HG03103 (cell line): ENCODE measurements around the gene MPPE1.
A peak's percentile ranks its signal among the peaks of the same experiment; 100 is the strongest.
"Not testable (repeated sequence)": the region's sequence is repeated elsewhere in the genome, so short reads cannot be mapped to it uniquely, and the experiment has no call there.

Source experiments
- ATAC-seq: cut with Tn5 transposase; IDR thresholded peaks from one replicate; pipeline ENCODE4 v1.9.1; 2021; ENCODE audit warnings: low read depth; ENCODE audit not compliant: unreplicated experiment

Gene MPPE1

DNA sequence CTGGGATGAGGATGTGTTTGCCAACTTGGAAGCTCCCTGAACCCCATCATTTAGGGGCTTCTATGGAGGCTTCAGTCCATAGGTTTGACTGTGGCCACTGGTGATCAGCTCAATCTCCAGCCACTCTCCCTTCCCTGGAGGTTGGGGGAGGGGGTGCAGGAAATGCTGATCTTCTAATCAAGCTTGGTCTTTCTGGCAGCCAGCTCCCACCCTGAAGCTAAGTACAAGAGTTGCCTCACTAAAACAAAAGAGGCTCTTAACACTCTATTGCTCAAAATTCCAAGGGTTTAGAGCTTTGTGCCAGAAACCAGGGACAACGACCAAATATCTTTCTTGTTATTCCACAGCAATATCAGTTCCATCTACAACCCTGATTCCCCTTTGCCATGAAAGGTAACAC is 19.4 kb upstream of the MPPE1 start:
- ATAC-seq, result no peak

DNA sequence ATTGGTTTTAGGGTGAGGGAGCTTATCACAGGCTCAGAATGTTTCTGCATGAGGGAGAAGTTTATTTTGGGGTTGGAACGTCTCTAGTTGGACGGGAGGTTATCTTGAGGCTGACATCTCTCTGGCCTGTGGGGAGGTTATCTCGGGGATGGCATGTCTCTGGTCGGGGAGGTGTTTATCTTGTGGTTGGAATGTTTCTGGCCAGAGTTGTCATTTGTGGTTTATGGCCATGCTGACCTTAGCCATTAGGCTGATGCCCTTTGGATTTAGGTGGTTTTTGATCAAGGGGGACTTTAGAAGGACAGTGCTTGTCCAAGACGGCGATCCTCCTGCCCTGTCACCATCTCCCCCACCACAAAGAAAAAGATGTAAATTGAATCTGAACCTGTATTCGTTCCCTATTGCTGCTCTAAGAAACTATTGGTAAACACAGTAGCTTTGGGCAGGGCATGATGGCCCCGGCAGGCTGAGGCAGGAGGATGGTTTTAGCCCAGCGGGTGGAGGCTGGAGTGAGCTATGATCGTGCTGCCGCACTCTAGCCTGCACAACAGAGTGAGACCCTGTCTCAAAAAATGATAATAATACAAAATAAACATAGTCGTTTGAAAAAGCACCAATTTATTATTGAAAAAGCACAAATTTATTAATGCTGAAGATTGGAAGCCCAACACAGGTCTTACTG is 17.8 kb upstream of the MPPE1 start:
- ATAC-seq, result no peak

DNA sequence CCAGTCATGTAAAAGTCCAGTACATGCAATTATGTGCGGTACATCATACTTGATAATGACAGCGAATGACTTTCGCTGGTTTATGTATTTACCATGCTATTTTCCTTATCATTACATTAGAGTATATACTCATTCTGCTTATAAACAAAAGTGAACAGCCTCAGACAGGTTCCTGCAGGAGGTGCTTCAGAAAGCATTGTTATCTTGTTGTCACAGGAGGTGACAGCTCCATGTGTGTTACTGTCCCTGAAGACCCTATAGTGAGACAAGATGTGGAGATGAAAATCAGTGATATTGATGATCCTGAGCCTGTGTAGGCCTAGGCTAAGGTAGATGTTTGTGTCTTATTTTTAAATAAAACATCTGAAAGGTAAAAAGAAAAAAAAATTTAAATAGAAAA is 15.3 kb upstream of the MPPE1 start:
- no peak for ATAC-seq

DNA sequence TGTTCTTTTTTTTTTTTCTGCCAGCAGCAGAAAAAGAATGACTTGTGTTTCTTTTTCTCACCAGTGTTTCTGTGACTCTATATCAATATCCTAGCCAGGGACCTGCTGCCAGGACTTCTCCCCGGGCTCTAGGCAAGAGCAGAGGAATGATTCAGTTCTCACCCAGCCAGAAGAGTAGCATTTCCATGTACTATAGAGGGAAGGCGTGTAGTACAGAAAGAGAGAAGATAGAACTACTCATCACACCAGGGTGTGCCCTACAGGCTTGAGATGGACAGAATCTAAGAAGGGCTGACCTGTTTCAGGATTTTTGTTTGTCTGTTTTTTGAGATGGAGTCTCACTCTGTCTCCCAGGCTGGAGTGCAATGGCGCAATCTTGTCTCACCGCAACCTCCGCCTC is 11.4 kb upstream of the MPPE1 start:
- ATAC-seq, result not testable (repeated sequence)

DNA sequence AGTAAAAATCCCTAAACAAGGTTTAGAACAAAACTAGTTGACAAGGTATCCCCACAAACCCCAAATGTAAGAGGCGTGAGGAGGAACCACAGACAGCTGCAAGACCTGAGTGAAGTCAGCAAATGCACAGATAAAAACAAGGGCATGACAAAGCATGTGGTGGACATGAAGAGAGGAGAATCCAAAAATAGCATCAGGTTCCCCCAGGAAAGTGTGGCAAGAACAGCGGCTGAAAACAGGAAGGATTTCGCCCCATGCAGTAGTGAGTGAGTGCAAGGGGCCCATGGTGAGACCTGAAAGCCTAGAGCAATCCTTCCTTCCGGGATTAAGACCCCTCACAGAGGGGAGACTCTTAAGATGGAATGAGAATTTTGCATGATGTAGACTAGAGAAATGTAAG is 8.8 kb upstream of the MPPE1 start:
- ATAC-seq, result not testable (repeated sequence)

DNA sequence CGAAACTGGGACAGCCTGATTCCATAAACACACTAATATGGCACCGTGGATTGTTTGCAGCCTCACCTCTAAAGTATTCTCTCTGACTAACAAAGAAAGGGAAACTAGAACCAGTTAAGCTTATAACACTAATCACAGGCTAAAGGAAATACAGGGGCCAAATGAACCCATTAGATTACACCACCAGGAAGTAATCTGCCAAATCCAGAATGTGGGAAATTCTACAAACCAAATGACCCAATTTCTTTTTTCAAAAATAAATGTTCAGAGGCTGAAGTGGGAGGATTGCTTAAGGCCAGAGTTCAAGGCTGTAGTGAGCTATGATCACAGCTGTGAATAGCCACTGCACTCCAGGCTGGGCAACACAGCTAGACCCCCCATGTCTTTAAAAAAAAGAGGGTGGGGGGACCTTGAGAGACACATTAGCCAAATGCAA is 1.5 kb upstream of the MPPE1 start:
- ATAC-seq, result no peak

DNA sequence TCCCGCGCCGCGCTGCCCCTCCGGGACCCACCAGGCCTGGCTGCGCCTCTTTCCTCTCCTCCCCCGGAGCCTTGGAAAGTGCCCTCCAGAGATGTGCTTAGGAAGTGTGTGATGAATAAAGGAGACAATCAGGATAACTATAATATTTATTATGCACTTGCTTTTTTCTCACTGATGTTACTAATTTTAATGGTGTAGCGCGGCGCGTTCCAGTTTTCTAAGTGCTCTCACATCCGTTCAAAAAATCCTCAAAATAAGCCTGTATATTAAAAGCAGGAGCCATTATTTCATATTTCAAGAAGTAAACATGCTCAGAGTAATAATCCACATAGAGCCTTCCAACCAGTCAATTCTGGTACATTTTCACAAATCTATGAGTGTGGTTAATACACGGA is 941 bp upstream of the MPPE1 start:
- peak; percentile 23 for ATAC-seq

DNA sequence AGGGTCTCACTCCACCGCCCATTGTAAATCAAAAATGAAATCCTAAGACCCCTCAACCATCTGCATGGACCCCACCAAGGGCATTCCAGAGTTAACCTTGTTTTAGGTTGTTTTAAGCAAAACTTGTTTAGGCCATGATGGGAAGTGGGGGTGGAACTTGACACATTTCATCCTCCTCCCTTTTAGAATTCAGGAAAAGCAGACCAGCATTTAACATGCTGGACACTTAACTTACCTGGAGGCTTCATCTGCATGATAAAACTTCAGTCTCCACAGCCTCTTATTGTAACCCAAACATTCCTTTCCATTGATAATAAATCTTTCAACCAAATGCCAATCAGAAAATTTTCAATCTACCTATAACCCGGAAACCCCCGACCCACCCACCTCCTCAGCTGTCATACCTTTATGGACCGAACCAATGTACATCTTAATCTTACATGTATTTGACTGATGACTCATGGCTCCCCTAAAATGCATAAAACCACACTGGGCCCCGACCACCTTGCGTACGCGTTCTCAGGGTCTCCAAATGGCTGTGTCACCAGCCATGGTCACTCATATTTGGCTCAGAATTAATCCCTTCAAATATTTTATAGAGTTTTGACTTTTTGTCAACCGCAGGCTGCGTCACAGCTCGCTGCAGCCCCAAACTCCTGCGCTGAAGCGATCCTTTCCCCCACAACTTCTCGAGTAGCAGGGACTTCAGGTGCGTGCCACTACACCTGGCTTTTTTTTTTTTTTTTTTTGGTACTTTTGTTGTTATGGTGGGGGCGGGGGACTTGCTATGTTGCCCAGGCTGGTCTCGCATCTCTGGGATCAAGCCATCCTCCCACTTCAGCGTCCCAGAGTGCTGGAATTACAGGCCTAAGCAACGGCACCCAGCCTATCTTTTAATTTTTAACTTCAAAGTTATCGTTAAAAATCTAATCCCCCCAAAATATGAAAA is 917 bp downstream of the MPPE1 start:
- no peak for ATAC-seq

DNA sequence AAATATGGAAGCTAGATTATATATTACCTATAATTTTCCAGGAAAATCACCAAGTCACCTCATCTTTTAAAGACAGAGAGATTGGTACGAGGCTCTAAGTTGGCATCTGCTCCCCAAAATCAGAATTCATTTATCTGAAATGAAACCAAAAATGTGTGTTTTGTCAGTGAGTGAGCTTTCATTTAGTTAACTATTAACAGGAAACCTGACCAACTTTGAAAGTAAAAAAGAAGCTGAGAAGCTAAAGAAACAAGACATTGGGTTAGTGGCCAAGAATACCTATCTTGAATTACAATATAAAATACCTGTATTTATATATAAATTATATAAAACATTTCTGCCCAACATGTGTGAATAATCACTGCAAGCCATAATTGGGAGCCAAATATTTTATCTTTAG is 1.9 kb downstream of the MPPE1 start:
- ATAC-seq, result no peak

DNA sequence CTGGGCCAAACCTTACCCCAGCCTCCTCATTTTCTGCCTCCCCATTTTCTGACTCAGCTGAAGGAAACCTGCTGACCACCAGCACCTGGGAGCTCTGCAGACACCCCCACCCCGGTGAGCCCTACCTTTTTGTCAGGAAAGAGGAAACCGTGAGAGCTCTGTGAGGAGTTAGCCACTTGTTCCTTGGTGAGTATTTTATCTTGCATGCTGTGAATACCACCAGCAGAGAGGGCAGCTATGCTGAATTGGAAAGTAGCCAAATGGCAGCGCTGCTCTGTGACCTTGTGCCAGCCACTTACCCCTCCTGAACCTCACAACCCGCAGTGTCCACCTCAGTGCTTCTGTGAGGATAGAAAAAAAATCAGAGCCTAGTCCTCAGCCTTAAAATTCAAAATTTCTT is 2.5 kb downstream of the MPPE1 start:
- ATAC-seq, result no peak

DNA sequence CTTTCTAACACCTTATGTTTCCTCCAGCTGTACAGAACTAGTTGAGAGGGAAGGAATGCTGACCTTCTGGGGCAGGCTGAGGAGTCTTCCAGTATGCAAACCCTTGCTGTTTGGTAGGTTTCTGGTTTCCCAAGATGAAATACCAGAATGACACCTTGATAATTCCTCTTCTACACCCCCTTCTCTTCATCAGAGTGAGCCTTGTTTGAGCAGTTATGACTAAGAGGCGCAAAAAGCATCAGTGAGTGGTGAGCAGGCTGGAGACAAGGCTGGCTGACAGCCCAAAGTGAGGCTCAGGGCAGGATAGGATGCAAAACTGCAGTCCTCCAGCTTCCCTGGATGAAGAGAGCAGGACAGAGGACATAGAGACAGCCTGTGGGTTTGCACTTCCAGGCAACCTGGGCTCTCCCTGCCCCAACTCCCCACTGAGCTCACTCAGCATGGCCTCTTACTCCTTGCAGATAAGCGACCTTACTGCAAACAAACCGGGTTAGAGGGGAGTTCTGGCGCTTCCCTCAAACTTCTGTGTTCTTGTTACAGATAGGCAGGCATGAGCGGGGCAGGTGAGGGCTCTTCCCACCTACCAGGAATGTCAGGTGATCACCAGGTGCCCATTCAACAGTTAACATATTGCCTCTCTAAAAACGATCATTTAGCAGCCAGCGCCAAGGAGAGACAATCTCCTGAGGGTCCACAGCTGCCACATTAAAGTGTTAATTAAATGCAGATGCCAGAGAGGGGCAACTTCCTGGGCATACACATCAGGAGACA is 5.4 kb downstream of the MPPE1 start:
- no peak for ATAC-seq

DNA sequence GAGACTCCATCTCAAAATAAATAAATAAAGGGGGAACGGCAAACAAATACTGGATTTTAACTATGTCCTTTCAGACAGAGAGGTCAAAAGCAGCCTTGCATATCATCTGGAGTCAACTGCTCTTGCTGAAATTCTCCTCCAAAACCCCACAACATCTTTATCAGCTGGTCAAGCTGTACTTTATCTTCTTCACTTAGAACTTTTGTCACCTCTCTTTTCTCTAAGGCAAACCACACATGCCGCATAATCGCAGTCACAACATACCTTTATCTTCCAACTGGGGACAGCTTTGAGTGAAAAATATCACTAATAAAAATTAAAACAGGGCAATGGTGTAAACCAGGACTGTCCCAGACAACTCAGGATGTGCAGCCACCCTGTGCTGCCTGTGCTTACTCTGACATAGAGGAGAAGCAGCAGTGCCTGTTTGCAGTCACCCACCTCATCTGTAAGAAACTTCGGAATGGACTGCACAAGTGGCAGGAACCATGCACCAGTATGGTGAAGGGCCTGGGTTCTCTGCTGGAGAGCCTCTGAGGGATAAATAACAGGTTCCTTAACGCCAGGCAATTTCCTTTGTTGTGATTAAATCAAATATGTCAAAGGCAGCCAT is 6.2 kb downstream of the MPPE1 start:
- ATAC-seq, result no peak

DNA sequence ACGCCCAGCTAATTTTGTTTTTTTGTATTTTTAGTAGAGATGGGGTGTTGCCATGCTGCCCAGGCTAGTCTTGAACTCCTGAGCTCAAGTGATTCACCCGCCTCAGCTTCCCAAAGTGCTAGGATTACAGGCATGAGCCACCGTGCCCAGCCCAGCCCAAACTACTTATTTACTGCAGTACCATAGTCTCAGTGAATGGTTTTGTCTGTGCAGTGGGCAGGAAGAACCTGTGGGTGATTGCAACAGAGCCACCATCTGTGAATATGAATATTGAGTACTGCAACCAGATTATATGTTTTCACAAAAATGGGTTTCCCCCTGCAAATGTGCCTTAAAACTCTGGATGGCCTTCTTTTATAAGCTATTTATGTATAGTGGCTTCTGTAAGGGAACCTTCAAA is 9.1 kb downstream of the MPPE1 start:
- no peak for ATAC-seq

DNA sequence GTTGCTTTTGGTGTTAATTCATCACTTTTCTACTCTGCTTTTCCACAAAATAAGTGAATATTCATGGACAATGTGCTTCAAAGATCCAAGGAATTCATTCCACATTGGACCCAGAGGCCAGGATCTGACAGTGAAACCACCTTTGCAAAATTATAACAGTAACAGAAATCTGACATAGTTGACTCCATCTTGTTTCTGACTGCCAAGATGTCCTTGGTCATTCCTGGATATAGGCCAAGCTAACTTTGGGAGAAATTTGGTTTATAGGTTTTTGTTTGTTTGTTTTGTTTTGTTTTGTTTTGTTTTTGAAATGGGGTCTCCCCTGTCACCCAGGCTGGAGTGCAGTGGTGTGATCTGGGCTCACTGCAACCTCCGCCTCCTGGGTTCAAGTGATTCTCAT is 10.3 kb downstream of the MPPE1 start:
- ATAC-seq, result no peak

DNA sequence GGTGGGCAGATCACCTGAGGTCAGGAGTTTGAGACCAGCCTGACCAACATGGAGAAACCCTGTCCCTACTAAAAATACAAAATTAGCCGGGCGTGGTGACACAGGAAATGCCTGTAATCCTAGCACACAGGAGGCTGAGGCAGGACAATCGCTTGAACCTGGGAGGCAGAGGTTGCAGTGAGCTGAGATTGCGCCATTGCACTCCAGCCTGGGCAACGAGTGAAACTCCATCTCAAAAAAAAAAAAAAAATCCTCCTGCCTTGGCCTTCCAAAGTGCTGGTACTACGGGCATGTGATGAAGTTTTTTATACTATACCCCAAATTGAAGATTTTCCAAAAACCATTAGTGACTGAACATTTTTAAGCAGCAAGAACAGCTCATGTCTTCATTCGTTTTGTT is 15.7 kb downstream of the MPPE1 start:
- not testable (repeated sequence) for ATAC-seq

DNA sequence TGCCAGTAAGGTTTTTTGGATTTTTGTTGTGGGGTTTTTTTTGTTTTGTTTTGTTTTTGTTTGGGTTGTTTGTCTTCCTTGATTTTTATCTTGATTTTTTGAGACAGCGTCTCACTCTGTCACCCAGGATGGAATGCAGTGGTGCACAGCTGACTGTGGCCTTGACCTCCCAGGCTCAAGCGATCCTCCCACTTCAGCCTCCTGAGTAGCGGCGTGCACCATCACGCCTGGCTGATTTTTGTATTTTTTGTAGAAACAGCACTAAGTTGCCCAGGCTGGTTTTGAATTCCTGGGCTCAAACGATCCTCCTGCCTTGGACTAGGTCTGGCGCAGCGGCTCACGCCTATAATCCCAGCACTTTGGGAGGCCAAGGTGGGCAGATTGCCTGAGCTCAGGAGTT is 16.4 kb downstream of the MPPE1 start:
- no peak for ATAC-seq

DNA sequence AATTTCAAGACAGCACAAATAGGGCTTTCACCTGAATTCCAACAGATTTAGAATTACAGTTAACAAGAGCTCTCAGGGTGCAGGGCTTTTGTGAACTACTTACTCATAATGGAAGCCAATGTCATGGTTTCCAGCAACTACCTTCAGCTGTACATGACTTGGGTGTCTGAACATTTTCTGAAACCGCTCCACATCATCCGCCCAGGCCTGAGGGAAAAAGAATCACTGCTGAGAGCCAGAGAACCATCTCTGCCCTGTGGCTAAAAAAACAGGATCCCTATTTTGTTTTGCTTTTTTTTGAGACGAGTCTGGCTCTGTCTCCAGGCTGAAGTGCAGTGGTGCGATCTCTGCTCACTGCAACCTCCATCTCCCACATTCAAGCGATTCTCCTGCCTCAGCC is 18.8 kb downstream of the MPPE1 start:
- no peak for ATAC-seq

DNA sequence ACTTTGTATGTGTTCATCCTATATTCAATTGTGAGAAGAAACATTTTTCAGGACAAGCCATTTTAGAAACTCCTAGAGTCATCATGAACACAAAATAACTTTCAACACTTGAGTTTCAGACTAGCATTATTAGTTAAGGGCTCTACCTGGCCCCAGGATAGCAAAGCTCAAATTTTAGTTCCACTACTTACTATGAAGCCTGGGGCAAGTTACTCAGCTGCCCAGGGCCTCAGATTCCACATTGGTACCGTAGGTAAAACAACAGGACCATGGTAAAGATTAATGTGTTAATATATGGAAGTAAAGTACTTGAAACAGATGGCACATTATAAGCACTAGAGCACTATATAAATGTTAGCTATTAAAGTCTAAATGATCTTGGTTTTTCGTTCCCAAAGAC is 19.4 kb downstream of the MPPE1 start:
- ATAC-seq, result no peak

DNA sequence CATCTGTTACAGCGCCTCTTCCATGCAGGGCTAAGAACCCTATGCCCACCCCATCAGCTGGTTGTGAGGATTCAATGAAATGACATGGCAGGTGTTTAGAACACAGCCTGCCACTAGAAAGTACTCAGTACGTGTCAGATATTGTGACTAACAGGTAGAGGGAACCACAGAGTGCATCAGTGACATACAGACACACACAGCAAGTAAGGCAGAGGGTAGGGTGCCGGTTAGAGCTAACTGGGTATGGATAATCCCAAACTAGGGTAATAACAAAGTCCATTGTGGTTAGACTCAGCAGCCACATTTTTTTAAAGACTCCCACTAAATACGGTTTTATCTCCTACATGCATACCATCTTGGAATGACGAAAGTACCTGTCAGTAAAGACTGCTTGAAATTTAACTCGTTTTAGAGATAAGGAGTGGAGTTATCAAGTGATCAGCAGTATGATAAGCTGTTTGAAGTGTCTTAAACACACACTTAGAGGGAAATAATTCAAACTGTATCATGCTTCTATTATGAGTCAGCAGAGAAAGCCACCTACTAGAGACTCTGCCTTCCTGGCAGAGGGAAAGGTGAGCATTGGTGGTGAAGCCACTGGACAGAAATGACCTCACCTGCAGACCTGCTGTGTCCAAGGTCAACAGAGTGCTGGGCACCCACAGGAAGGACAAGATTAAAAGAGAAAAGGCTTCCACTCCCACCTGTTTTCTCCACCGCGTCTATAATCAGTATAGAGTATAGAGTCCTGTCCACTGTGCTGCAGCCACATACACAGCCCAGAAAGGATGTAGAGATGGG is 20.6 kb downstream of the MPPE1 start:
- no peak for ATAC-seq

DNA sequence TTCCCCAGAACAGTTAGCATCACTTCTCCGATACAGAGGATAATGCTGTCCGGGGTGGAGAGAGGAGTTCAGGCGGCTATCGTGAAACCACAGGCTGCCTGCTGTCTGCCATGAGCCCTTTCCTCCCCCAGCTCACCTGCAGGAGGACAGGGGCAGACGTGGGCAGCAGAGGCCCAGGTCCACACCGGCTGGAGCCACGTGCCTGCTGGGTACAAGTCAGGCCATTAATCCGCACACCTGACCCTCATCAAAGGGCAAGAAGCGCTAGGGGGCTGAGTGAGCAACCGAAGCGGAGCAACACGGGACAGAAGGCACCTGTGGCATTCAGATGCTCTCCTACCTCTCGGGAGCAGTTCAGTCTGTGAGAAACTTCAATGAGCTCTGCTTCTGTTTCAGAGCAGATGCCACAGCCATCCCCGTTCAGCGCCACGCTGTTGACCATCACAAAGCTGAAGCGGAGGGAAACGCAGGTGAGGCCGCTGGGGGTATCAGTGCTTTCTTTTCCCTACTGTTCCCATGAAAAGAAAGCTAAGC is 21.5 kb downstream of the MPPE1 start:
- ATAC-seq, result no peak
